Endodermal cell (in vitro differentiated cells): ENCODE measurements around the gene MAPK8IP1. TPM values are rescaled to one million over a fixed set of nuclear protein-coding genes. Genes with fewer than 3 reads are reported as not detected.

Experiments used
- DNase-seq: peaks from one replicate; pipeline ENCODE4 v3.0.0-alpha.2; 2017
- H3K27ac ChIP-seq: 2 replicates; pipeline ENCODE4 v1.5.1; 2013; ENCODE audit warnings: mild to moderate bottlenecking, low read depth, low read length, moderate library complexity
- H3K27me3 ChIP-seq: 2 replicates; pipeline ENCODE4 v1.6.1; 2013; ENCODE audit warnings: mild to moderate bottlenecking, low read length, moderate library complexity; ENCODE audit not compliant: insufficient read depth, control insufficient read depth, poor library complexity, severe bottlenecking
- H3K36me3 ChIP-seq: 2 replicates; pipeline ENCODE4 v1.7.0; 2013; ENCODE audit warnings: mild to moderate bottlenecking, low read length, moderate library complexity; ENCODE audit not compliant: control insufficient read depth, insufficient read depth
- H3K4me1 ChIP-seq: one replicate; pipeline ENCODE4 v1.7.0; 2013; ENCODE audit warnings: low read length; ENCODE audit not compliant: control insufficient read depth, insufficient read depth
- H3K4me3 ChIP-seq: 2 replicates; pipeline ENCODE4 v1.5.1; 2013; ENCODE audit warnings: mild to moderate bottlenecking, low read length, moderate library complexity
- H3K9ac ChIP-seq: 2 replicates; pipeline ENCODE4 v1.6.1; 2013; ENCODE audit warnings: mild to moderate bottlenecking, low read length, moderate library complexity; ENCODE audit not compliant: poor library complexity, severe bottlenecking; ENCODE audit errors: extremely low read depth
- H3K9me3 ChIP-seq: 2 replicates; pipeline ENCODE4 v1.6.1; 2013; ENCODE audit warnings: mild to moderate bottlenecking, low read length, moderate library complexity; ENCODE audit not compliant: control insufficient read depth
- H3K27ac Mint-ChIP-seq: 2 replicates; pipeline ENCODE4 v1.8.0; 2020; ENCODE audit warnings: mixed read lengths
- H3K27me3 Mint-ChIP-seq: 2 replicates; pipeline ENCODE4 v1.8.0; 2021; ENCODE audit warnings: mild to moderate bottlenecking, mixed read lengths; ENCODE audit not compliant: insufficient read depth
- H3K36me3 Mint-ChIP-seq: 2 replicates; pipeline ENCODE4 v1.8.0; 2020; ENCODE audit warnings: low read depth, mixed read lengths
- H3K4me1 Mint-ChIP-seq: 2 replicates; pipeline ENCODE4 v1.8.0; 2020; ENCODE audit warnings: mixed read lengths
- H3K4me3 Mint-ChIP-seq: 2 replicates; pipeline ENCODE4 v1.8.0; 2020; ENCODE audit warnings: mild to moderate bottlenecking, moderate library complexity, mixed read lengths
- H3K9me3 Mint-ChIP-seq: 2 replicates; pipeline ENCODE4 v1.8.0; 2020; ENCODE audit warnings: mild to moderate bottlenecking, mixed read lengths
- WGBS, 2 experiments: methylation state at CpG; one replicate each; pipeline versions ENCODE4 v1.1.5 to v1.1.7; 2013; ENCODE audit warnings: missing lambda C conversion rate in 2 of 2, mixed read lengths in 1 of 2; ENCODE audit not compliant: insufficient coverage in 1 of 2, insufficient read length in 1 of 2; 5-methylcytosine and 5-hydroxymethylcytosine counted together
- total RNA-seq, 2 donors: library from RNA; stranded (reverse); fragmentation: NEBNext Ultra II Directional in 1 of 2; extraction: Animal tissue kit (Norgen Biotek cat#: 25700) in 1 of 2; gene quantifications; 2 replicates in 1 of 2; 3 replicates in 1 of 2; pipeline ENCODE4 v1.2.1, GENCODE V29; 2021
- TF ChIP-seq, protein P1 (sequence below): fragments of 200-600 bp; sonication (generic); conservative IDR thresholded peaks from 2 replicates; pipeline ENCODE4 v1.5.0; 2021; ENCODE audit warnings: antibody characterized with exemption, mild to moderate bottlenecking

The MAPK8IP1 gene
- total RNA-seq, 2 donors from 2014 or later, result 11.2 to 12.8 TPM

- peak overlapping the region; percentile 23 for H3K9ac ChIP-seq
- peak; percentile 91 for DNase-seq
- TF ChIP-seq, protein P1, sequence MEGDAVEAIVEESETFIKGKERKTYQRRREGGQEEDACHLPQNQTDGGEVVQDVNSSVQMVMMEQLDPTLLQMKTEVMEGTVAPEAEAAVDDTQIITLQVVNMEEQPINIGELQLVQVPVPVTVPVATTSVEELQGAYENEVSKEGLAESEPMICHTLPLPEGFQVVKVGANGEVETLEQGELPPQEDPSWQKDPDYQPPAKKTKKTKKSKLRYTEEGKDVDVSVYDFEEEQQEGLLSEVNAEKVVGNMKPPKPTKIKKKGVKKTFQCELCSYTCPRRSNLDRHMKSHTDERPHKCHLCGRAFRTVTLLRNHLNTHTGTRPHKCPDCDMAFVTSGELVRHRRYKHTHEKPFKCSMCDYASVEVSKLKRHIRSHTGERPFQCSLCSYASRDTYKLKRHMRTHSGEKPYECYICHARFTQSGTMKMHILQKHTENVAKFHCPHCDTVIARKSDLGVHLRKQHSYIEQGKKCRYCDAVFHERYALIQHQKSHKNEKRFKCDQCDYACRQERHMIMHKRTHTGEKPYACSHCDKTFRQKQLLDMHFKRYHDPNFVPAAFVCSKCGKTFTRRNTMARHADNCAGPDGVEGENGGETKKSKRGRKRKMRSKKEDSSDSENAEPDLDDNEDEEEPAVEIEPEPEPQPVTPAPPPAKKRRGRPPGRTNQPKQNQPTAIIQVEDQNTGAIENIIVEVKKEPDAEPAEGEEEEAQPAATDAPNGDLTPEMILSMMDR, result no peak
- H3K4me3 Mint-ChIP-seq, result peak overlapping the region; percentile 86
- 0 to 1% methylated on average over 23 to 37 of the region's 38 CpGs for WGBS, 2 experiments
- no peaks in the 10 kb centered on the region for H3K9me3 Mint-ChIP-seq
- H3K36me3 ChIP-seq, result peaks cover 15% of the 10 kb centered on the region
- peak overlapping the region; percentile 99 for H3K4me3 ChIP-seq
- no peak overlapping the region for H3K27ac ChIP-seq
- peaks cover 22% of the 10 kb centered on the region for H3K27me3 ChIP-seq
- H3K27ac Mint-ChIP-seq, result peak overlapping the region; percentile 97
- H3K4me1 Mint-ChIP-seq, result peaks cover 22% of the 10 kb centered on the region
- peaks cover 12% of the 10 kb centered on the region for H3K27me3 Mint-ChIP-seq
- H3K9me3 ChIP-seq, result no peaks in the 10 kb centered on the region
- H3K36me3 Mint-ChIP-seq, result peaks cover 14% of the 10 kb centered on the region
- H3K4me1 ChIP-seq, result peaks cover 2% of the 10 kb centered on the region
Measured at GRCh38 chr11:45918331-45918941, 33.0 kb downstream of the MAPK8IP1 start.

DNA sequence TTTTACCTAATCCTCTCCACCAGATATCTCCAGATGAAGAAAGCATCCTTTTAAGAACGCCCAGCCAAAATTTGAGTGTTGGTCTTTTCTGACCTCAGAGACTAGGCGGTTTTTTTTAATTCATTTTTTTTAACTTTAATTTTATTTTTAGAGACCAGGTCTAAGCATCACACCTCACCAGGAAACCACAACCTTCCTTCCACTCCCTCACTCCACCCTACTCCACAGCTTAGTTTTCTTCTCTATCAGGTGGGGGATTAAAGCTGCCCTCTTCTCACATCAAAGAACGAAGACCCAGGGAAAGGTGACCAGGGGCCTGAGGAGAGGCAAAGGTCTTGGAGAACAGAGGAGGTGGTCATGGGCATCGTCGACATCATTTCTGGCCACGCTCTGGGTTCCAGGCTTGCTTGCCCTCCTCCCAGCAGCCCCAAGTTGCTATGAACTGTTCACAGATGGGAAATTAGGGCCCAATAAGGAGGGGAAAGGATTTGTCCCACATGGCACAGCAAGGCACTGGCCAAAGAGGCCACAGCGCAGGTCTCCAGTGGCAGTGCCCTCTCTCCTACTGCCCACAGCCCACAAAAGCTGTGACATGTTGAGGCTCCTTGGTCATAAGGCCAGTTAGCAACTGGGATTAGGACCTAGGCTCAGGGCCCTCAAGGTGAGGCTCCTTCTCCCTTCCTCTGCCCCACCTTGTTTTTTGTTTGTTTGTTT, 33.7 kb downstream of the MAPK8IP1 start:
- peaks cover 15% of the 10 kb centered on the region for H3K36me3 ChIP-seq
- peaks cover 12% of the 10 kb centered on the region for H3K36me3 Mint-ChIP-seq
- no peak overlapping the region for H3K27ac ChIP-seq
- WGBS, 2 experiments, result 67 to 87% methylated on average over 3 to 7 of the region's 7 CpGs
- peaks cover 28% of the 10 kb centered on the region for H3K27me3 ChIP-seq
- no peak overlapping the region for H3K9ac ChIP-seq
- H3K9me3 ChIP-seq, result no peaks in the 10 kb centered on the region
- peak overlapping the region; percentile 99 for H3K4me3 ChIP-seq
- no peaks in the 10 kb centered on the region for H3K9me3 Mint-ChIP-seq
- H3K4me3 Mint-ChIP-seq, result peak overlapping the region; percentile 86
- peaks cover 22% of the 10 kb centered on the region for H3K4me1 Mint-ChIP-seq
- H3K4me1 ChIP-seq, result peaks cover 2% of the 10 kb centered on the region
- no peak for DNase-seq
- H3K27ac Mint-ChIP-seq, result no peak overlapping the region
- H3K27me3 Mint-ChIP-seq, result peaks cover 16% of the 10 kb centered on the region
- TF ChIP-seq, protein P1, result no peak

GRCh38 chr11:45919806-45920530, 34.5 kb downstream of the MAPK8IP1 start:
- Mint-ChIP-seq H3K4me3 (peak overlapping the region; percentile 22), H3K4me1 (peaks cover 25% of the 10 kb centered on the region), H3K27me3 (peaks cover 21% of the 10 kb centered on the region)

More at GRCh38 chr11:45919806-45920530, 34.5 kb downstream of the MAPK8IP1 start:
- peaks cover 7% of the 10 kb centered on the region for H3K36me3 ChIP-seq
- H3K27ac Mint-ChIP-seq, result peak overlapping the region; percentile 91
- H3K36me3 Mint-ChIP-seq, result peaks cover 12% of the 10 kb centered on the region
- H3K9me3 ChIP-seq, result no peaks in the 10 kb centered on the region
- H3K27ac ChIP-seq, result peak overlapping the region; percentile 44
- H3K9me3 Mint-ChIP-seq, result no peaks in the 10 kb centered on the region
- H3K4me3 ChIP-seq, result no peak overlapping the region
- TF ChIP-seq, protein P1, result no peak
- peak; percentile 73 for DNase-seq
- WGBS, 2 experiments, result 80 to 84% methylated on average over 12 to 13 of the region's 13 CpGs
- peaks cover 35% of the 10 kb centered on the region for H3K27me3 ChIP-seq
- H3K4me1 ChIP-seq, result peaks cover 2% of the 10 kb centered on the region
- no peak overlapping the region for H3K9ac ChIP-seq
